ENCODE results near the gene TRIP11.

The TRIP11 gene

GRCh38 chr14:91918186-91918883 lies 121.5 kb downstream of the TRIP11 start:
- DNase-seq (ENCODE audit: low spot score) = no peak
